ENCODE results near the gene SOS2.
"Not testable (repeated sequence)": the region's sequence is repeated elsewhere in the genome, so short reads cannot be mapped to it uniquely, and the experiment has no call there.

Gene SOS2

DNA sequence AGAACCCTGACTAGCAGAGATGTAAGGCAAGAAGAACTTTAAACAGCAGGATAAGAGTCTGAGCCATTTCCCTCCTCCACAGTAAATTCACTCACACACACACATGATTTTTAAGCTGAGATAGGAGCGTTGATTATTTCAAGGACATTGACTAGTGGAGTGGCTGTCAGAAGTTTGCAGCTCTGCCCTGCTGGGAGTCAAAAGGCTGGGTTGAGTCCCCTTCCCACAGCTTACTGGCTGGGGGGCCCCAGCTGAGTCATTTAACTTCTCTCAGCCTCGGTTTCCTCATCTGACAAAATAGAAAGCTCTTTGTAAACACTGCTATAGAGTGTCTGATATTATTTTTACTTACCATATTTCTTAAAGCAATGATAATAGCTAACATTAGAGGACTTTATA is 143.3 kb downstream of the SOS2 start:
- no peak overlapping the region for H3K27ac ChIP-seq
- DNase-seq (ENCODE audit: low read depth, low spot score): no peak

DNA sequence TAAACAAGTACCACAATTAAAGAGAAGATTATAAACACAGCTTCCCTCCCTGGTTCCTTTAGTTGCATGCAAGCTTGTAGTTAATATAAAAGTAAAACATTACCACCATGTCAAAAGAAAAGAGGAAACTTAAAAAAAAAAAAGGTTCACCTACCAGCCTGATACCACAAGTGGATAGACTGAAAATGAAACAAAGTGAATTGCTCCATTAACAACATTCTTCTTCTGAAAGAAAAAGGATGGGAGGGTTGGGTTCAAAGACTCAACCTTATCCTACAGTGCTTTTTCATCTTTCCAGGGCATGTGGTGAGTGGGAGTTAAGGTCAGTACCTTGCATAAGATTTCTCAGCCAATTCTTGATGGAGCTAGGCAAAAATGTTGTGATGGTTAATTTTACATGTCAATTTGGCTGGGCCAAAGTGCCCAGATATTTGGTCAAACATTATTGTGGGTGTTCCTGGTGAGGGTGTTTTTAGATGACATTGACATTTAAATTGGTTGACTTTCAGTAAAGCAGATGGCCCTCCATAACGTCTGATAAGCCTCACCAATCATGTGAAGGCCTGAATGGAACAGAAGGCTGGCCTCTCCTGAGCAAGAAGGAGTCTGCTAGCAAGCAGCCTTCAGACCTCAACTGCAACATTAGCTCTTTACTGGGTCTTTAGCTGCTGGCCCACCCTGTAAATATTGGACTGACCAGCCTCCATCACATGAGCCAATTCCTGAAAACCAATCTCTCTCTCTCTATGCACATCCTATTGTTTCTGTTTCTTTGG is 143.8 kb downstream of the SOS2 start:
- no peak for DNase-seq (ENCODE audit: low read depth, low spot score)
- no peak overlapping the region for H3K27ac ChIP-seq

DNA sequence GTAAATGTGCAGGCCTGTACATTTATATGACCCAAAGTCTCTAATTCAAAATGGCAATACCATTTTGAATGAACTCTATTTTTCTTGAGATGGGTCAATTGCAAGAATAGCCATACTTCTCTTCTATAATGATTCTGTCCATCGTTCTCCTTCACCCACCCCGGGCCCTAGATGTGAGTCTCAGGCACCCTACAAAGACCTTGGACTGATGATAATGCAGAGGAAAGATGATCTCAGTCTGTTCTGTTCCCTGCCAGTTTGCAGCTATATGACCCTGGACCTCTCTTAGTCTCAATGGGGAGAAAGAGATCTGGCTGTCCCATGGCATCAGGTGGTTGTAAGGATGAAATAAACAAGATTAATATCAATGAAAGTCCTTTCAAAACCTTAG is 145.1 kb downstream of the SOS2 start:
- H3K27ac ChIP-seq: peak overlapping the region; percentile 6
- no peak for DNase-seq (ENCODE audit: low read depth, low spot score)

- no peak for DNase-seq (ENCODE audit: low read depth, low spot score)
- H3K27ac ChIP-seq: peak overlapping the region; percentile 6
These were observed 145.6 kb downstream of the SOS2 start for GRCh38 chr14:50085570-50086320.

- no peak overlapping the region for H3K27ac ChIP-seq
- DNase-seq (ENCODE audit: low read depth, low spot score): no peak
These were observed 146.7 kb downstream of the SOS2 start for GRCh38 chr14:50084666-50085065.

DNA sequence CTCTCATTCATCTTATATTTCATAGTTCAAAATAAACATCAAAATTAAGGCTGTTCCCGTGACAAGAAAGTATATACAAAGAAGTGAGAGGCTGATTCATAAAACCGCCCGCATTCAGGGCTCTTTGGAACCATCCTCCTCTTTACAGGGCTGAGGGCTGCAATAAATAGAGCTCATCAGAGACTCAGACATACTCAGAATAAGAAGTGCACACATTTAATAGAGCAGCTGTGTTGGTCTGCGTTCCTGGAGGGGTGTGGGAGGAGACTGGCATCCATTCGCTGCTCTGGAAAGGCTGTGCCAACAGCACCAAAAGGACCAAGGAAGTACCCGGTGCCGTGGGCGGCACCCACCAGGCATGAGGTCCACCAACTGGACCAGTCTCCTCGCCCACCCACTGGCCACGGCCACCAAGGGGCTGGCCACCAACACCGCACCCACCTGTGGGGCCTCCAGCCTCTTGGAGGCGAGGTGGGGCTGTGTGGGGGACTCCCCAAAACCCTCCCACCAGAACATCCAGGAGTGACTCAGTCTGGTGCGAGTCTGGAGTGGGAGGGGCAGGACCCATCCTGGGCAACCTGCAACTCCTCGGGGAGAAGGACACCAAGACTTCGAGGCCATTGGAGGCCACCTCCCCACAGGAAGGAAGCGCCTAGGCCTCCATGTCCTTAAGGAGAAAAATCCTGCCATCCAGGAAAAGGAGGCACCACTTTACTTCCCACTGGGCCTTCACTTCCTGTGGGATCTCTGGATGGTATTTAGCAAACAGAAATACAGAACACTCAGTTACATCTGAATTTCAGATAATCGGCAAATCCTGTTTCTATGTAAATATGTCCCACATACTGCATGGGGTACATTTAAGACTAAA is 147.7 kb downstream of the SOS2 start:
- peak overlapping the region; percentile 83 for H3K27ac ChIP-seq
- DNase-seq (ENCODE audit: low read depth, low spot score): no peak

GRCh38 chr14:50082784-50083466 is 148.5 kb downstream of the SOS2 start:
- DNase-seq (ENCODE audit: low read depth, low spot score): peak; percentile 46
- H3K27ac ChIP-seq: peak overlapping the region; percentile 83

DNA sequence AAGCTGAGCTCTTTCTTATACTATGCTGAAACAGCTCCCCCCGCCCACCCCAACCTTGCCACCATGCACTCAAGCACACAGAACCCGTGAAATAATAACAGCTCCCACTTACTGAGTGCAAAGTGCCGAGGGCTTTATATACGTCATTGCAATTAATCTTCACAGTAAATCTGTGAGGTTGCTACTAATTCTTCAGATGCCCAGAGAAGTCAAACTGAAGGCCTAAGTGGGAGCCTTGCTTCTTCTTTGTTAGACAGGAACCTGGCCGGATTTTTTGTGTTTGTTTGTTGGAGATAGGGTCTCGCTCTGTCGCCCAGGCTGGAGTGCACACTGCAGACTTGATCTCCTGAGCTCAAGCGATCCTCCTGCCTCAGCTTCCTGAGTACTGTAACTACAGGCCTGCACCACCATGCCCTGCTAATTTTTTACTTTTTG is 149.1 kb downstream of the SOS2 start:
- DNase-seq (ENCODE audit: low read depth, low spot score): no peak
- H3K27ac ChIP-seq: peak overlapping the region; percentile 83

- DNase-seq (ENCODE audit: low read depth, low spot score); H3K27ac ChIP-seq: not testable (repeated sequence)
These were observed 152.3 kb downstream of the SOS2 start for GRCh38 chr14:50079103-50079502.

- H3K27ac ChIP-seq; DNase-seq (ENCODE audit: low read depth, low spot score): not testable (repeated sequence)
These were observed 157.7 kb downstream of the SOS2 start for GRCh38 chr14:50073663-50074062.

- no peak for DNase-seq (ENCODE audit: low read depth, low spot score)
- H3K27ac ChIP-seq: no peak overlapping the region
These were observed 159.0 kb downstream of the SOS2 start for GRCh38 chr14:50072395-50072794.

GRCh38 chr14:50070840-50071548 is 160.4 kb downstream of the SOS2 start:
- no peak for DNase-seq (ENCODE audit: low read depth, low spot score)
- no peak overlapping the region for H3K27ac ChIP-seq

GRCh38 chr14:50070230-50070629 is 161.1 kb downstream of the SOS2 start:
- DNase-seq (ENCODE audit: low read depth, low spot score): no peak
- no peak overlapping the region for H3K27ac ChIP-seq

DNA sequence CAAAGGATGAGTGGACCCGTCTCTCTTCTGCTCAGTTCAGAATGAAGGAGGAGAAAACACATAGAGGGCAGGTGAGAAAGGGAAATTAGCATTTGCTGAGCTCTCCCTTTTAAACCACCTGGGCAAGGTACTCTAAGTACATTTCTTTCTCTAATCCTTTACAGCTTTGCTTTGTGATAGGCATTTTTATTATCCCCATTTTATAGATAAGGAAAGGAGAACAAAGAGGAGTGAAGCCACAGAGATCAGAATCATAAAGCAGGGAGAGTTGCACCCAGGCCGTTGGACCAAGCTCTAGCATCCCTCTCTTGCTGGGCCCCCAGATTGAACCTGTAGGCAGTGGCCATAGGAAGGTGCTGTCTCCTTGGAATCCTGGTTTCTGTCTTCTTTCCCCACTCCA is 162.1 kb downstream of the SOS2 start:
- no peak for DNase-seq (ENCODE audit: low read depth, low spot score)

GRCh38 chr14:50068496-50068895 is 162.9 kb downstream of the SOS2 start:
- DNase-seq (ENCODE audit: low read depth, low spot score): no peak
- peak overlapping the region; percentile 56 for H3K27ac ChIP-seq

More for the DNA sequence above, 162.1 kb downstream of the SOS2 start:
- H3K27ac ChIP-seq: no peak overlapping the region

GRCh38 chr14:50067723-50068495 is 163.5 kb downstream of the SOS2 start:
- peak overlapping the region; percentile 56 for H3K27ac ChIP-seq
- peak; percentile 89 for DNase-seq (ENCODE audit: low read depth, low spot score)

Data from epithelial cell of prostate (primary cell).